ENCODE data around the gene LAMTOR1. TPM values are rescaled to one million over a fixed set of nuclear protein-coding genes. Genes with fewer than 3 reads are reported as not detected.

The LAMTOR1 gene
- total RNA-seq, 1 experiment from 2014 or later, result 160 TPM

DNA sequence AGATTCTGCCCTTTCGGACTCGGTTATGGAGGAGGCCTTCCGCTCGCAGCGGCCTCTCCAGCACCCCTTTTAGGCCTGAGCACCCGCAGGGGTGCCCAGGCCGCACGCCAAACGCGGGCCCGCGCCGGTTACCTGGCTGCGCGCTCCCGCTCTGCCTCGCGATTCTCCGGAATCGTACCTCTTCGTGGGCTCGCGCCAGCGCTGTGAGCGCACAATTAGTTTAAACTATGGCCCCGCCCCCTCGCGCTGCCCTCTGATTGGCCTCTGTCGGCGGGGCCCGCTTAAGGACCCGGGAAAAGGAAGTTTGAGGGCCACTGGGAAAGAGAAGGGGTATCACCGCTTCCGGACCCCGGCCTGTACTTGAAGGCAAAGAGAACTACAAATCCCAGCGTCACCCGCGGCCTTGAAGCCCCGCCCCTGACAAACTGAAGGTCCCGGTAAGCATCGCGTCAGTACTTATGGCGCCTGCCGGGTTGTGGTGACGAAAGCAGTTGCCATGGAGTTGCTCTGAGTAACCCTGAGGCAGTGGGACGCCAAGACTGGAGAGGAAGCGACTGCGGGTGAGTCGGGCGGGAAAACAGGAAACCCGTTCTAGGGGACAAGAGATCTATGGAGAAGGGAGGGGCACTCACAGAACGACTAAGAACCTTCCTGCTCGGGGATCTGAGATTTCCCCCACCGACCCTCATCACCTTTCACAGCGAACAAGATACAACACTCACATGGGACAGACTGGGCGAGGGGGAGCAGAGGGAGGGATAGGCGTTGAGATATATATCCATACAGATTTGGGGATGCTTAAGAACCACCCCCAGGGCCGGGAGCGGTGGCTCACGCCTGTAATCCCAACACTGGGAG is 22.5 kb downstream of the LAMTOR1 start, which contains the start of the genes LRRC51 and NUMA1:
Gene LRRC51 (plus strand): TSS at position 525 of the 858 bp plus-strand sequence. CDS start 8,234 bp downstream, outside the sequence.
Gene NUMA1 (minus strand): TSS at position 217 of the 858 bp plus-strand sequence. CDS start 44,599 bp downstream, outside the sequence.
- Histone ChIP-seq H3K9me3 (ENCODE audit: low read length) (no peaks in the 10 kb centered on the region), H3K79me2 (ENCODE audit: low read length) (peaks cover 47% of the 10 kb centered on the region), H3F3A (ENCODE audit: low read length, unreplicated experiment) (no peaks in the 10 kb centered on the region), H3K9ac (ENCODE audit: low read length) (peak within 1 kb of the TSS; percentile 78), H2AFZ (ENCODE audit: low read length) (peak within 1 kb of the TSS; percentile 93), H4K20me1 (ENCODE audit: low read length) (peaks cover 12% of the 10 kb centered on the region; the same call in 1 of the 2 replicates), H3K36me3 (ENCODE audit: low read depth, low read length) (no peaks in the 10 kb centered on the region; the same call in 1 of the 2 replicates), H3K4me1 (ENCODE audit: insufficient read depth, low read length) (peaks cover 31% of the 10 kb centered on the region), H3K27ac (ENCODE audit: low read length) (peak within 1 kb of the TSS; percentile 69), H3K4me3 (ENCODE audit: low read length) (peak within 1 kb of the TSS; percentile 86), H3K9me2 (replicated peaks; ENCODE audit: low read length) (no peaks in the 10 kb centered on the region), H3K27me3 (ENCODE audit: low read length) (no peaks in the 10 kb centered on the region), H3K4me2 (ENCODE audit: low read length) (peak within 1 kb of the TSS; percentile 85)
- BruUV-seq (replicated peaks), result no TSS peak
- CTCF ChIA-PET, result no interaction called here
- DNase-seq (peak; percentile 100), ATAC-seq (peak; percentile 93)
- TF ChIP-seq, protein P1, sequence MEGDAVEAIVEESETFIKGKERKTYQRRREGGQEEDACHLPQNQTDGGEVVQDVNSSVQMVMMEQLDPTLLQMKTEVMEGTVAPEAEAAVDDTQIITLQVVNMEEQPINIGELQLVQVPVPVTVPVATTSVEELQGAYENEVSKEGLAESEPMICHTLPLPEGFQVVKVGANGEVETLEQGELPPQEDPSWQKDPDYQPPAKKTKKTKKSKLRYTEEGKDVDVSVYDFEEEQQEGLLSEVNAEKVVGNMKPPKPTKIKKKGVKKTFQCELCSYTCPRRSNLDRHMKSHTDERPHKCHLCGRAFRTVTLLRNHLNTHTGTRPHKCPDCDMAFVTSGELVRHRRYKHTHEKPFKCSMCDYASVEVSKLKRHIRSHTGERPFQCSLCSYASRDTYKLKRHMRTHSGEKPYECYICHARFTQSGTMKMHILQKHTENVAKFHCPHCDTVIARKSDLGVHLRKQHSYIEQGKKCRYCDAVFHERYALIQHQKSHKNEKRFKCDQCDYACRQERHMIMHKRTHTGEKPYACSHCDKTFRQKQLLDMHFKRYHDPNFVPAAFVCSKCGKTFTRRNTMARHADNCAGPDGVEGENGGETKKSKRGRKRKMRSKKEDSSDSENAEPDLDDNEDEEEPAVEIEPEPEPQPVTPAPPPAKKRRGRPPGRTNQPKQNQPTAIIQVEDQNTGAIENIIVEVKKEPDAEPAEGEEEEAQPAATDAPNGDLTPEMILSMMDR (conservative IDR thresholded peaks at IDR 0.05; ENCODE audit: low read depth, low read length), result no peak
- no peak for TF ChIP-seq EZH2 (IDR thresholded peaks at IDR 0.05; ENCODE audit: low read length, unreplicated experiment)
- no peak for TF ChIP-seq EZH2phosphoT487 (IDR thresholded peaks at IDR 0.05; ENCODE audit: borderline replicate concordance, low read length)
- POLR2A ChIA-PET (ENCODE audit: unreplicated experiment), result no interaction called here
- intact Hi-C loops (cut with micrococcal nuclease), result loop anchor here (1.0 to 2.0 kb wide), 5 partner anchors 8 to 56 kb away; partner anchors contain the start of genes ANAPC15 and LAMTOR1

DNA sequence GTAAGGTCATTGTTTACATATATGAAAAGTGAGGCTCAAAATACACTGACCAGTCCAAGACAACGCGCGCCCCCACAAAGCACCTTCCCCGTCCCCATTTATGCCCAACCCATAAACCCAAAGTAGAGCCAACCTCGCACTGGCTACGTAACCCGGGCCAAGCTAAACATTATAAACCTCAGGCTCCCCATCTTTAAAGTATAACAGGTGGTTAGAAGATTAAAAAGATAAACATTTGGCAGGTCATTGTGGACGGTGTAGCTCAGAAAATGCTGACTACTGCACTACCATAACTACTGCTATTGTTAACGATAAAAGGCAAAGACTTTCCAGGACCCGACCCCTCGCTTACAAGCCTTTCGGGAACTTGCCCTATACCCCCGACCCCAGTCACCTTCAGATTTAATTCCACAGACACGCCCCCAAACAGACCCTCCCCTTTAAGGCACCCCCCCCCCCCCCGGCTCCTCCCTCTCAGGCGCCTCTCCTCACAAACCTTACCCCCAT is 23.2 kb downstream of the LAMTOR1 start:
- no peaks in the 10 kb centered on the region for H3K9me2 ChIP-seq (replicated peaks; ENCODE audit: low read length)
- H3K79me2 ChIP-seq (ENCODE audit: low read length), result peaks cover 54% of the 10 kb centered on the region
- H2AFZ ChIP-seq (ENCODE audit: low read length), result peak overlapping the region; percentile 69
- H3K9me3 ChIP-seq (ENCODE audit: low read length), result no peaks in the 10 kb centered on the region
- TF ChIP-seq, protein P1 (conservative IDR thresholded peaks at IDR 0.05; ENCODE audit: low read depth, low read length), result no peak
- no peak for TF ChIP-seq EZH2phosphoT487 (IDR thresholded peaks at IDR 0.05; ENCODE audit: borderline replicate concordance, low read length)
- TF ChIP-seq EZH2 (IDR thresholded peaks at IDR 0.05; ENCODE audit: low read length, unreplicated experiment), result no peak
- no peaks in the 10 kb centered on the region; the same call in 1 of the 2 replicates for H3K36me3 ChIP-seq (ENCODE audit: low read depth, low read length)
- H3K4me2 ChIP-seq (ENCODE audit: low read length), result peak overlapping the region; percentile 81
- H3F3A ChIP-seq (ENCODE audit: low read length, unreplicated experiment), result no peaks in the 10 kb centered on the region
- H3K27me3 ChIP-seq (ENCODE audit: low read length), result no peaks in the 10 kb centered on the region
- H4K20me1 ChIP-seq (ENCODE audit: low read length), result peaks cover 12% of the 10 kb centered on the region; the same call in 1 of the 2 replicates
- peak overlapping the region; percentile 69 for H3K27ac ChIP-seq (ENCODE audit: low read length)
- ATAC-seq (peak; percentile 11), DNase-seq (no peak)
- ChIA-PET POLR2A (ENCODE audit: unreplicated experiment) (no interaction called here), CTCF (no interaction called here)
- intact Hi-C loops (cut with micrococcal nuclease), result loop anchor here (1.0 to 2.0 kb wide), 5 partner anchors 8 to 55 kb away; partner anchors contain the start of genes ANAPC15 and LAMTOR1
- H3K4me3 ChIP-seq (ENCODE audit: low read length), result peak overlapping the region; percentile 86
- peak overlapping the region; percentile 78 for H3K9ac ChIP-seq (ENCODE audit: low read length)
- H3K4me1 ChIP-seq (ENCODE audit: insufficient read depth, low read length), result peaks cover 31% of the 10 kb centered on the region
- no TSS peak for BruUV-seq (replicated peaks)
